Testis (tissue), 3 donors: ENCODE data around the gene CELF5. TPM values are rescaled to one million over a fixed set of nuclear protein-coding genes. Genes with fewer than 3 reads are reported as not detected.

ENCODE experiments used
- DNase-seq: peaks from one replicate; pipeline ENCODE4 v3.0.0-alpha.2; 2019
- H3K27ac ChIP-seq, 2 donors: fragments of 200-600 bp; sonication (generic); one replicate each; pipeline ENCODE4 v1.5.1; 2019
- H3K27me3 ChIP-seq: fragments of 200-600 bp; sonication (generic); one replicate; pipeline ENCODE4 v1.5.1; 2019
- H3K36me3 ChIP-seq: fragments of 200-600 bp; sonication (generic); one replicate; pipeline ENCODE4 v1.5.1; 2017; ENCODE audit warnings: low read depth; ENCODE audit errors: missing control alignments
- H3K4me1 ChIP-seq: fragments of 200-600 bp; sonication (generic); one replicate; pipeline ENCODE4 v1.5.1; 2019
- H3K4me3 ChIP-seq, 2 donors: fragments of 200-600 bp; sonication (generic); one replicate each; pipeline ENCODE4 v1.5.1; 2017 to 2019
- H3K9me3 ChIP-seq: fragments of 200-600 bp; sonication (generic); one replicate; pipeline ENCODE4 v1.5.1; 2017
- CTCF ChIP-seq, 3 experiments: fragments of 450-650 bp in 2 of 3; fragments of 200-600 bp in 1 of 3; sonication (generic) in 1 of 3; IDR thresholded peaks; one replicate each; pipeline ENCODE4 v1.5.1; 2016 to 2019; ENCODE audit warnings: antibody characterized with exemption in 3 of 3, mild to moderate bottlenecking in 2 of 3, moderate library complexity in 1 of 3
- POLR2A ChIP-seq: fragments of 450-650 bp; IDR thresholded peaks from one replicate; pipeline ENCODE4 v1.6.1; 2017; ENCODE audit warnings: antibody characterized with exemption, mild to moderate bottlenecking, moderate library complexity
- WGBS, 2 donors: methylation state at CpG; one replicate each; pipeline ENCODE4 v1.1.5; 2018; 5-methylcytosine and 5-hydroxymethylcytosine counted together
- intact Hi-C: fragments of 100-400 bp; cut with DNase I; formaldehyde crosslinking; loops from one replicate; pipeline ENCODE4 v1.15.1; 2023; ENCODE audit warnings: low total_unique reads
- polyA plus RNA-seq: library from polyadenylated mRNA; stranded (reverse); fragments of 350-450 nt; fragmentation: Illumina TruSeq; extraction: RNeasy Lipid Tissue Mini Kit (QIAGEN cat#74804); gene quantifications from one replicate; pipeline ENCODE4 v1.2.3, GENCODE V29; 2014; ENCODE audit warnings: low read depth, low replicate concordance; ENCODE audit not compliant: insufficient read depth
- total RNA-seq, 2 donors: library from RNA; depleted of rRNA; stranded (reverse); fragments of >200 nt; gene quantifications; one replicate each; pipeline ENCODE4 v1.2.3, GENCODE V29; 2016

CELF5 gene
- total and polyA plus RNA-seq, 3 donors from 2014 or later, result 3.1 to 8.7 (median 6.6) TPM

- WGBS, 2 donors, result 71 to 80% methylated on average over 4 of the region's 4 CpGs
- Histone ChIP-seq H3K4me3 (no peak overlapping the region), H3K9me3 (no peaks in the 10 kb centered on the region), H3K27me3 (no peaks in the 10 kb centered on the region), H3K4me1 (no peaks in the 10 kb centered on the region), H3K27ac (no peak overlapping the region), H3K36me3 (no peaks in the 10 kb centered on the region)
- TF ChIP-seq POLR2A (no peak), CTCF (IDR thresholded peaks at IDR 0.05) (no peak)
- DNase-seq, result no peak
- intact Hi-C loops, result no loop called here
These were observed 11.8 kb downstream of the CELF5 start for GRCh38 chr19:3236272-3236671.

- H3K27me3 ChIP-seq, result no peaks in the 10 kb centered on the region
- intact Hi-C loops, result no loop called here
- no peaks in the 10 kb centered on the region for H3K36me3 ChIP-seq
- H3K9me3 ChIP-seq, result no peaks in the 10 kb centered on the region
- 78 to 85% methylated on average over 6 to 7 of the region's 7 CpGs for WGBS, 2 donors
- H3K27ac ChIP-seq, result no peak overlapping the region
- DNase-seq, result no peak
- H3K4me1 ChIP-seq, result no peaks in the 10 kb centered on the region
- no peak overlapping the region for H3K4me3 ChIP-seq
- TF ChIP-seq CTCF (IDR thresholded peaks at IDR 0.05), result no peak
- TF ChIP-seq POLR2A, result no peak
These were observed 13.7 kb downstream of the CELF5 start for GRCh38 chr19:3238066-3238561.

GRCh38 chr19:3239367-3239766 lies 14.9 kb downstream of the CELF5 start:
- TF ChIP-seq CTCF (IDR thresholded peaks at IDR 0.05) (no peak), POLR2A (no peak)
- 82 to 86% methylated on average over 5 of the region's 5 CpGs for WGBS, 2 donors

GRCh38 chr19:3243819-3244700 lies 19.6 kb downstream of the CELF5 start:
- WGBS, 2 donors, result 30 to 37% methylated on average over 22 to 23 of the region's 23 CpGs
- H3K27ac ChIP-seq, result no peak overlapping the region
- no peaks in the 10 kb centered on the region for H3K9me3 ChIP-seq
- H3K27me3 ChIP-seq, result no peaks in the 10 kb centered on the region
- DNase-seq, result peak; percentile 50
- no peak overlapping the region for H3K4me3 ChIP-seq
- intact Hi-C loops, result no loop called here
- H3K36me3 ChIP-seq, result no peaks in the 10 kb centered on the region
- TF ChIP-seq POLR2A (no peak), CTCF (IDR thresholded peaks at IDR 0.05) (no peak)
- no peaks in the 10 kb centered on the region for H3K4me1 ChIP-seq

More at GRCh38 chr19:3239367-3239766, 14.9 kb downstream of the CELF5 start:
- Histone ChIP-seq H3K27ac (no peak overlapping the region), H3K4me1 (no peaks in the 10 kb centered on the region), H3K4me3 (no peak overlapping the region), H3K9me3 (no peaks in the 10 kb centered on the region), H3K36me3 (no peaks in the 10 kb centered on the region), H3K27me3 (no peaks in the 10 kb centered on the region)
- no peak for DNase-seq
- intact Hi-C loops, result no loop called here
